CD4-positive, alpha-beta memory T cell (primary cell): ENCODE measurements around the gene FCGR3B. TPM values are rescaled to one million over a fixed set of nuclear protein-coding genes. Genes with fewer than 3 reads are reported as not detected.
"Not testable (repeated sequence)": the region's sequence is repeated elsewhere in the genome, so short reads cannot be mapped to it uniquely, and the experiment has no call there.

Experiments
- CTCF ChIA-PET: fragments of 350-600 bp; sonication (Branson Sonifier 250); formaldehyde crosslinking; loops from one replicate; lab custom pipeline; 2021; ENCODE audit warnings: inconsistent platforms; ENCODE audit not compliant: partially characterized antibody; lab: Charles Lee
- POLR2A ChIA-PET: fragments of 350-600 bp; sonication (Branson Sonifier 250); formaldehyde crosslinking; loops from one replicate; lab custom pipeline; 2021; ENCODE audit not compliant: partially characterized antibody; lab: Charles Lee
- DNase-seq, 5 donors: peaks; one replicate each; pipeline versions ENCODE4 v3.0.0 to v3.0.0-alpha.2; 2020 to 2022; ENCODE audit warnings: mixed read lengths in 1 of 5
- H3K27ac ChIP-seq: one replicate; pipeline ENCODE4 v1.7.0; 2013; ENCODE audit warnings: low read depth, low read length
- H3K27me3 ChIP-seq: 2 replicates; pipeline ENCODE4 v1.7.0; 2013; ENCODE audit warnings: mild to moderate bottlenecking, low read length, moderate library complexity; ENCODE audit not compliant: insufficient read depth
- H3K36me3 ChIP-seq: 2 replicates; pipeline ENCODE4 v1.7.0; 2013; ENCODE audit warnings: mild to moderate bottlenecking, low read length, moderate library complexity; ENCODE audit not compliant: insufficient read depth
- H3K4me1 ChIP-seq: 2 replicates; pipeline ENCODE4 v1.7.0; 2013; ENCODE audit warnings: mild to moderate bottlenecking, low read length, moderate library complexity; ENCODE audit not compliant: insufficient read depth
- H3K4me3 ChIP-seq, 2 donors: one replicate each; pipeline ENCODE4 v1.7.0; 2013; ENCODE audit warnings: low read length in 2 of 2, mild to moderate bottlenecking in 1 of 2
- H3K9me3 ChIP-seq, 2 donors: one replicate each; pipeline ENCODE4 v1.7.0; 2013; ENCODE audit warnings: low read length in 2 of 2, control low read depth in 1 of 2; ENCODE audit not compliant: control insufficient read depth in 1 of 2
- H3K27ac Mint-ChIP-seq, 7 donors: one replicate each; pipeline ENCODE4 v1.8.0; 2020 to 2021; ENCODE audit warnings: mixed read lengths in 7 of 7, mild to moderate bottlenecking in 6 of 7, inconsistent platforms in 3 of 7, moderate library complexity in 3 of 7
- H3K27me3 Mint-ChIP-seq, 2 donors: one replicate each; pipeline ENCODE4 v1.8.0; 2020 to 2021; ENCODE audit warnings: mixed read lengths in 2 of 2
- H3K36me3 Mint-ChIP-seq, 2 donors: one replicate each; pipeline ENCODE4 v1.8.0; 2020 to 2021; ENCODE audit warnings: mixed read lengths in 2 of 2, inconsistent platforms in 1 of 2, mild to moderate bottlenecking in 1 of 2
- H3K4me1 Mint-ChIP-seq, 4 donors: one replicate each; pipeline ENCODE4 v1.8.0; 2020 to 2021; ENCODE audit warnings: mixed read lengths in 4 of 4, mild to moderate bottlenecking in 1 of 4
- H3K4me3 Mint-ChIP-seq, 8 donors: one replicate each; pipeline ENCODE4 v1.8.0; 2020 to 2021; ENCODE audit warnings: mixed read lengths in 8 of 8, mild to moderate bottlenecking in 7 of 8, moderate library complexity in 6 of 8, inconsistent platforms in 3 of 8
- H3K9me3 Mint-ChIP-seq, 8 donors: one replicate each; pipeline ENCODE4 v1.8.0; 2020 to 2021; ENCODE audit warnings: mixed read lengths in 8 of 8, mild to moderate bottlenecking in 5 of 8, inconsistent platforms in 3 of 8, moderate library complexity in 1 of 8
- intact Hi-C: fragments of 100-400 bp; cut with micrococcal nuclease; formaldehyde crosslinking; loops from one replicate; pipeline ENCODE4 v1.15.1; 2023
- polyA plus RNA-seq, 2 donors: library from polyadenylated mRNA; unstranded; fragments of 300-500 nt; fragmentation: Illumina TruSeq; gene quantifications; one replicate each; pipeline ENCODE4 v1.2.3, GENCODE V29; 2021
- total RNA-seq, 2 experiments: library from RNA; stranded (reverse); gene quantifications; one replicate each; pipeline ENCODE4 v1.2.3, GENCODE V29; 2021

Gene FCGR3B
- total and polyA plus RNA-seq, 4 experiments from 2014 or later, result not detected

DNA sequence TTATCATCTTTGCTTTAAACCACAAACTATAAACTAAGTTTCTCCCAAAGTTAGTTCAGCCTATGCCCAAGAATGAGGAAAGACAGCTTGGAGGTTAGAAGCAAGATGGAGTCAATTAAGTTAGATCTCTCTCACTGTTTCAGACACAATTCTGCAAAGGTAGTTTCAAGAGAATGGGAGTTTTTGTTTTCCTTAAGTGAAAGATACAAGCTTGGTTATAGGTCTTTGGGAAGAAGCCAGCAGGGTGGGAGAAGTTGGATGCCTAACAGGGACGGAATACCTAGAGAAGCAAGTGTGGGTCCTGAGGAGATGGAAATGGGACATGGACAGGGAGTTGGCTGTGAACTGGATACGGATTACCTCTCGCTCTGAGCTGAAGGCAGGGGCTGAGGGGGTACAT, 6.0 kb upstream of the FCGR3B start:
- CTCF ChIA-PET, H3K4me3 ChIP-seq, H3K4me1 ChIP-seq, H3K27me3 Mint-ChIP-seq, H3K27ac ChIP-seq, H3K9me3 Mint-ChIP-seq, POLR2A ChIA-PET, intact Hi-C loops, H3K36me3 Mint-ChIP-seq, H3K9me3 ChIP-seq, DNase-seq, H3K36me3 ChIP-seq, H3K27me3 ChIP-seq: not testable (repeated sequence)
- H3K27ac Mint-ChIP-seq, result peak overlapping the region in 4 of 7 donors; percentile 37 to 89 (median 71)
- H3K4me3 Mint-ChIP-seq, result peak overlapping the region in 3 of 8 donors; percentile 3 to 55 (median 52)
- peaks cover 4 to 19% (median 10%) of the 10 kb centered on the region in 4 donors for H3K4me1 Mint-ChIP-seq

DNA sequence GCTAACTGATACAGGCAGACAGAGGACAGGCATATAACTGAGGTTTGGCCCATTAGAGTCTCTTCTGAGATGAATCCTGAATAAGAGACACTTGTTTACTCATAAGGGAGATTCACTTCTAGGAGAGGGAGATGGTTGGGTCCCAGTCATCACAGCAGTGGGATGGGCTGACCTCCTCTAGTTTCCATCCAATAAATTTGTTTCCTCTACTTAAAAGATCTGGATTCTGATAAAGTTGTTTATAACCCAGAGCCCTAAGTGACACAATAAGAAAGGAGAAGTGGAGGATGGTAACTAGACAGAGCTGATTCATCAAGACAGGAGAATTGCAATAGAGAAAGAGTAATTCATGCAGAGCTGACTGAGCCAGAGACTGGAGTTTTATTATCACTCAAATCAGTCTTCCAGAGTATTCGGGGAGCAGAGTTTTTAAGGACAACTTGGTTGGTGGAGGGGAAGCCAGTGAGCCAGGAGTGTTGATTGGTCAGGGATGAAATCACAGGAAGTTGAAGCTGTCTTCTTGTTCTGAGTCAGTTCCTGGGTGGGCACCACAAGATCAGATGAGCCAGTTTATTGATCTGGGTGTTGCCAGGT, 5.3 kb upstream of the FCGR3B start:
- H3K36me3 ChIP-seq, H3K36me3 Mint-ChIP-seq, CTCF ChIA-PET, POLR2A ChIA-PET, H3K4me1 ChIP-seq, H3K27ac ChIP-seq, H3K27me3 ChIP-seq, H3K4me3 ChIP-seq, H3K27me3 Mint-ChIP-seq, intact Hi-C loops, H3K9me3 ChIP-seq, H3K9me3 Mint-ChIP-seq: not testable (repeated sequence)
- peak in 1 of 5 donors; percentile 8 for DNase-seq
- Mint-ChIP-seq H3K4me1 (peaks cover 4 to 19% (median 10%) of the 10 kb centered on the region in 4 donors), H3K27ac (peak overlapping the region in 6 of 7 donors; percentile 13 to 88 (median 68)), H3K4me3 (peak overlapping the region in 6 of 8 donors; percentile 5 to 70 (median 60))

DNA sequence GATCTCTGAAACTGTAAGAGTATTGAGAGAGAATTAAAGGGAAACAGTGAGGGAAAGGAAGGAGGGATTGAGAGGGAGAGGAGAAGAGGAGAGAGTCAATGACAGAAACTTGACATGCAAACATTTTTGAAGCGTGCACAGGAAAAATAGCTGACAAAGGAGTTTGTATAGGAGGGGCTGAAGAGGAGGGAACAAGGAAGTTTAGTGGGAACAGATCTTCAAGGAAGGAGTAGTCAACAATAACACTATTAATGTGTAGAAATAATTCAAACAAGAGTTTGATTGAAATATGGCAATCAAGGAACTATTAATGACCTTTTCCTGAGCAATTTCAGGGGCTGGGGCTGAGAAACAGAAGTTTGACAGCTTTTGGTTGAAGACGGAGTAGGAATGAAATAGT, 4.0 kb upstream of the FCGR3B start:
- H3K4me3 ChIP-seq, CTCF ChIA-PET, DNase-seq, H3K27ac ChIP-seq, intact Hi-C loops, H3K36me3 ChIP-seq, H3K9me3 Mint-ChIP-seq, H3K27me3 ChIP-seq, H3K36me3 Mint-ChIP-seq, H3K4me1 ChIP-seq, H3K27ac Mint-ChIP-seq, H3K9me3 ChIP-seq, POLR2A ChIA-PET, H3K4me3 Mint-ChIP-seq, H3K27me3 Mint-ChIP-seq: not testable (repeated sequence)
- peaks cover 4 to 19% (median 10%) of the 10 kb centered on the region in 4 donors for H3K4me1 Mint-ChIP-seq

DNA sequence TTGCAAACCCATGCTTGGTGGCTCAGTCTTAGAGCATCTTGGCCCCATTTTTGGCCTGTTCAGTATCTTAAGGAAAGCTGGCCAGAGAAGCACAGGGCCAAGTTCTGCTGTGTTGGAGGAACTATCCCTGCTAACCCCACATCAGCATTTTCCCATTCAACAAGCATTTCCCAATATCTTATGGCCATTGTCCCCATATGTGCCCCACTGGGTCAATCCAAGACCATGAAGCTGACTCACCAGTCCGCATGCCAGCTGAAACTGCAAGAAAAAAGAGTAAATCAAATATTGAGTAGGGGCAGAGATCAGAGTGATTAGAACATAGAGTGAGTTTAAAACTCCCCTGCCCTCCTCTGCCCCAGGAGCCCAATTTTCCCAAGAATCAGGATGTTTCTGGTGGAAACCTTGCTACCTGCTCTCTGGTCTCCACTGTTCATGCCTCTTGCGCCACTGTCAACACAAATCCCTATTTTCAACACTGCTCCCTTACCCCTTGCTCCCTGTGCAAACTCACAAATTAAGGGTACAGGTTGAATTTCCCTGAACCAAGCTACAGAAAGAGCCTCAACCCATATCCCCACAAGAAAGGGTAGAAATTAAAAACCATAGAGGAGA, 741 bp downstream of the FCGR3B start:
- H3K27me3 Mint-ChIP-seq, DNase-seq, H3K4me1 ChIP-seq, H3K36me3 Mint-ChIP-seq, H3K9me3 Mint-ChIP-seq, CTCF ChIA-PET, H3K4me3 Mint-ChIP-seq, intact Hi-C loops, POLR2A ChIA-PET, H3K9me3 ChIP-seq, H3K27ac ChIP-seq, H3K4me3 ChIP-seq, H3K27me3 ChIP-seq, H3K36me3 ChIP-seq: not testable (repeated sequence)
- peaks cover 4 to 14% (median 8%) of the 10 kb centered on the region in 4 donors for H3K4me1 Mint-ChIP-seq
- H3K27ac Mint-ChIP-seq, result peak overlapping the region in 1 of 7 donors; percentile 46

DNA sequence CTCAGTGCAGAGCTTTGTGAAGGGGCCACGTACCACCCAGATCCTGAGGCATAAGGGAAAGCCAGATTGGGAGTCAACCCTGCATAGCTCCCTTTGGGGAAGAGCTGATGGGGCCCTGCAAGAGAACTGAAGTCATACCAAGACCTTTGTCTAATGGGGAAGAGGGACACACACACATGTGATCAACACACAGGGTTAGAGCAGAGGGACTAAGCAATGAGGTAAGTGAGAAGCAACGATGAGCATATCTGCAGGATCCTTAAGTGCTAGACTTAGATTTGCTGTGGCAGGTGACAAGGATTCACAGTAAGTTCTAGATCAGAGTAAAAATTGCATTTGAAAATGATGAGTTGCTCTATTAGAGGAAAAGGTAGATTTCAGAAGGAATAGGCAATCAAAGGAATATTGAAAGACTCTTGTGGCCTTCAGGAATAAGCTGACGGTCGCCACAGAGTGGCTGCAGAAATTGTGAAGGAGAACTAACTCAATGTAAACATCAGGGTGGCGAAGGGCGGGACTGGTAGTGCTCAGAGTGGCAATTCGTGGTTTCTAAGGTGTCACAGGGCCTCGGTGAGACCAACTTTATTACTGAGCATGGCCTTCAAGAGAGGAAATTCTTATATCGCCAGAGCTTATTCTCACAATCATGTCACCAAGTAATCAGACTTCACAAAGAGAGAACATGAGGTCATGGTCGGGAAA, 4.4 kb downstream of the FCGR3B start:
- CTCF ChIA-PET, H3K9me3 ChIP-seq, H3K27me3 Mint-ChIP-seq, DNase-seq, H3K36me3 Mint-ChIP-seq, H3K9me3 Mint-ChIP-seq, intact Hi-C loops, H3K36me3 ChIP-seq, H3K4me3 ChIP-seq, H3K27me3 ChIP-seq, H3K27ac ChIP-seq, POLR2A ChIA-PET: not testable (repeated sequence)
- H3K4me1 ChIP-seq, result peaks cover 36% of the 10 kb centered on the region
- H3K27ac Mint-ChIP-seq, result peak overlapping the region; percentile 12 to 87 (median 63)
- peak overlapping the region in 6 of 8 donors; percentile 13 to 61 (median 32) for H3K4me3 Mint-ChIP-seq
- peaks cover 22 to 42% (median 33%) of the 10 kb centered on the region in 4 donors for H3K4me1 Mint-ChIP-seq

DNA sequence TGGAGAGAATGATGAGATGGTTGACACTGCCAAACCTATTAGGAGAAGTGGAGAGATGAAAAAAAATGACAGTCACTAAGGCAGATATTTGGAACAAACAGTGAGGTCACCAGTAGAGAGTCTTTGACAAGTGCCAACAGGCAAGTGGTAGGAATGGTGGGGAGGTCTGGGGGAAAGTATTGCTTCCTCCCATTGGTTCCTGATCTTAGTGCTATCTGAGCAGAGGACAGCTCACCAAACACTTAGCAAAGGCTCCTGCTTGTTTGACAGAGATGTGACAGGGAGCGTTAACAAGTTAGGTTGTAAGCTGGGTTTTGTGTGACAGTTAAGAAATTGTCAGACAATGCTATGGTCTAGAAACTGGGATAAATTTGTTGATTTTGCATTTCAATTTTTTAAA, 6.4 kb downstream of the FCGR3B start:
- H3K27me3 Mint-ChIP-seq, CTCF ChIA-PET: not testable (repeated sequence)

DNA sequence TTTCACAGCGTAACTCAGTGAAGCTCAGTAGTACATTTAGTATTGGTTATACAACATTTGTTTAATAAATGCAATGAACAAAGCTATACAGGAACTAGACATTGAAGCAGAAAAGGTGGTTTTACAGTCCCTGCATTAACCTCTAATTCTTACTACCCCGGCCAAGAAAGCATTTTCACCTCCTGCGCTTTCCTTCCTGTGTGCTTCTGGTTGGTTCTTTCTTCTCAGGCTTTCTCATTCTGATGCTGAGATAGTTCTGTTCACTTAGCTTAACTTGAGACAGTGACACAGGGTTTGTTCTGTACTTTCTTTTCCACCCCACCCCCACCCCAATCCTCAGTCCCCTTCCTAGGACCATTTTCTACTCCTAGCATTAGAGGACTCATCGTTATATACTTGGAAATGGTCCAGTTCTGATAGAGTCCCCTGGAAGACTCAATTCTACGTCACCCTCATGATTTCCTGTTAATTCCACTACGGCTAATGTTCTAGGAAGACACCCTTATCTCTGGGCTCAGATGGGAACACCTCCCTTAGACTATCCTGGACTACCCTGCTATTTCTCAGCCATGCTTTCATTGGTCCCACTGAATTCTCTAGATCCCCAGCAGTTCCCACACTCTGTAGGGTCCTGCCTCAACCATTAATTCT, 7.5 kb downstream of the FCGR3B start:
- H3K27me3 Mint-ChIP-seq, intact Hi-C loops, H3K36me3 ChIP-seq, H3K27me3 ChIP-seq, CTCF ChIA-PET, H3K9me3 ChIP-seq, H3K36me3 Mint-ChIP-seq, H3K4me3 ChIP-seq: not testable (repeated sequence)
- peaks cover 0 to 11% (median 0%) of the 10 kb centered on the region in 8 donors for H3K9me3 Mint-ChIP-seq
- H3K27ac Mint-ChIP-seq, result peak overlapping the region; percentile 73 to 98 (median 81)
- peak in 4 of 5 donors; percentile 21 to 37 (median 28) for DNase-seq
- peak overlapping the region; percentile 52 to 82 (median 62) for H3K4me3 Mint-ChIP-seq
- peaks cover 31 to 56% (median 42%) of the 10 kb centered on the region in 4 donors for H3K4me1 Mint-ChIP-seq
- Histone ChIP-seq H3K27ac (peak overlapping the region; percentile 31), H3K4me1 (peaks cover 42% of the 10 kb centered on the region)
- POLR2A ChIA-PET, result interaction anchor here (0.9 to 1.7 kb wide), 4 partner anchors 11 to 126 kb away, joined by 4 to 10 read pairs (median 5); partner anchors contain the start of gene DUSP12

More for the DNA sequence above, 6.4 kb downstream of the FCGR3B start:
- DNase-seq, H3K27me3 ChIP-seq, H3K9me3 ChIP-seq, H3K36me3 ChIP-seq, POLR2A ChIA-PET, intact Hi-C loops, H3K27ac ChIP-seq, H3K4me3 ChIP-seq, H3K36me3 Mint-ChIP-seq: not testable (repeated sequence)
- Mint-ChIP-seq H3K9me3 (peaks cover 0 to 11% (median 0%) of the 10 kb centered on the region in 8 donors), H3K27ac (peak overlapping the region in 3 of 7 donors; percentile 21 to 80 (median 51)), H3K4me1 (peaks cover 31 to 56% (median 42%) of the 10 kb centered on the region in 4 donors), H3K4me3 (peak overlapping the region in 1 of 8 donors; percentile 51)
- peaks cover 42% of the 10 kb centered on the region for H3K4me1 ChIP-seq
